NT2/D1 (cell line): Measurements from ENCODE around the gene ZNF425.

ENCODE experiments used
- SUZ12 ChIP-seq: IDR thresholded peaks from 2 replicates; pipeline ENCODE4 v1.6.1; 2011; ENCODE audit not compliant: insufficient read length, insufficient read depth; ENCODE audit errors: extremely low read depth
- ZNF274 ChIP-seq: IDR thresholded peaks from 2 replicates; pipeline ENCODE4 v1.6.1; 2011; ENCODE audit warnings: mild to moderate bottlenecking, low read depth, low read length

- TF ChIP-seq ZNF274 = no peak
- no peak for TF ChIP-seq SUZ12
Measured at GRCh38 chr7:149145031-149145845, 19.1 kb upstream of the ZNF425 start.
